ENCODE measurements around the gene PLXNC1.

Gene PLXNC1

DNA sequence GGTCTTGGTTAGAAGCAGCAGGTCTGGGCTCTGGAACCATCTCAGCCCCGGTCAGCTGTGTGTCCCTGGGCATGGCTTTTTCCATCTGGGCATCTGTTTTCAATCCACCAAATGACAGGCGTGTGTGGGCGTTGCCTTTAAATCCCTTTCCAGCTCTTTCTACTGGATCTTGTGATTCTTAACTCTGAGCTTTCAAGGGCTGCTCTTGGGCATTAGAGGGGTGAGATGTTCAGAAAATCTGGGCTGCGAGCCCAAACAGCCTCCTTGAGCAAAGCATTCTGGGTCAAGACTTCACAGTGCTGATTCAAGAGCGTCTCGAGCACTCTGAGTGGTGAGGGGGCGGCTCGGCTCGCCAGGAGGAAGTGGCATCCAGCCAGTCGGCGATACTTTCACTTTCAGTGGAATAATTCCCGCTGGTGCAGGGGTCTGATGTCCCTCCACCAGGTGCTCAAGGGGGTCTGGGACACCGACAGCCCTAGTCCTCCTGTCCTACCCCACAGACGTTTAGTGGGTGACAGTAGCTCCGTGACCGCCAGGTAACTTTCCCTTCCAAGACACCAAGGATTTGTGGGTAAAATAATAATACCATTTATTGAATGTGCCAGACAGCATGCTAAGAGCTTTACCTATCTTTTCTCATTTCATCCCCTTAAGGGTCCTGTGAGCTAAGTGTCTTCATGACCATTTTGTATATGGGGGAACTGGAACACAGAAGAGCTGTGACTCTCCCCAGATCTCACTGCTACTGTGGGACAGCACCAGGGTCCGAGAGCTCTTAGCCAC is 114.0 kb downstream of the PLXNC1 start:
- DNase-seq (ENCODE audit: low read depth in 4 of 4, low spot score in 1 of 4) = peak; percentile 21 to 66 (median 47)

- DNase-seq (ENCODE audit: low read depth in 4 of 4, low spot score in 1 of 4) = peak; percentile 26 to 67 (median 42)
These were observed 114.8 kb downstream of the PLXNC1 start for GRCh38 chr12:94263011-94263811.

- DNase-seq (ENCODE audit: low read depth in 4 of 4, low spot score in 1 of 4) = no peak
These were observed 115.7 kb downstream of the PLXNC1 start for GRCh38 chr12:94263905-94264561.

DNA sequence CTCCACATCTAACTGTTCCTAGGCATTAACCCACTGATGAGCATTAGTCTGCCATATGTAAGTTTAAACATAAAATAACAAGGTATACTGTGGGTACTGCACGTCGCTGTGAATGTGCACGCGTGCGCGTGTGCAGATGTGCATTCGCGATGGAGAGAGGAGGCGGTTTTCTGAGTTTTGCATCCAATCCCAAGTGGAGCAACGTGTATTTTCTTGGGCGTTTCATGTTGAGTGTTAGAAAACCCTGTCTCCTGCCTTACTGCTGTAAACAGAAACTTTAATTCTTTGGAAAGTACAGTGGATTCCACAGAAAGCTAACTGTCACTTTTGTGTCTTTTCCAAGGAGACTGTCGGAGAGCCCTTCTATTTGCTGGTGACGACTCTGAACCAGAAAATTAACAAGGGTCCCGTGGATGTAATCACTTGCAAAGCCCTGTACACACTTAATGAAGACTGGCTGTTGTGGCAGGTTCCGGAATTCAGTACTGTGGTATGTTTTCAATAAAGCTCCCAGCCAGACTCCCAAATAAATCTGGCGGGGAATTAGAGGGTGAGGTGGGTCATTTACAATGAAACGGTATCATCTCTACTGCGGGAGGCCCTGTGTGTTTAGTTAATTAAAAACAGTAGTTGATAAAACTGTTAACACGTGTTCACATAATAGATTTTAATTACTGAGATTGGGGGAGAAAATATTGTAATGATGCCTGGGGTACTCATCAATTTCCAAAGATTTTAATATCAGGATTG is 116.5 kb downstream of the PLXNC1 start:
- no peak for DNase-seq (ENCODE audit: low read depth in 4 of 4, low spot score in 1 of 4)

DNA sequence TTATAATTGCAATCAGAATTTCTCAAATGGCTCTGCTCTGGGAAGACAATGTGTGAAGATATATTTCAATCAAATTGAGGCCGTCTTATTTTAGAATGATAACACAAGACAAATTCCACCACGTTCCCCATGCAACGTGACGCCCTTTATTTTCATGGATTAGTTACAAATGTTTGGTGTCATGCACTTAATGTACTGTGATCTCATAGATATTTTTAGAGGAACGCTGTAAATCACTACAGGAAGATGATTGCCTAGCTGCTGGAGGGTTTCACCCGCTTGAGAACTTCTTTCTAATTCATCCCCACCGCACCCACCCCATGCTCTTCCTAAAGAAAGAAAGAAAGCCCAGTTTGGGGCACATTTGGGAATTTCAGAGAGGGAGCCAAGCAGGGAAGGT is 117.2 kb downstream of the PLXNC1 start:
- DNase-seq (ENCODE audit: low read depth in 4 of 4, low spot score in 1 of 4) = no peak

GRCh38 chr12:94265966-94266745 is 117.8 kb downstream of the PLXNC1 start:
- no peak for DNase-seq (ENCODE audit: low read depth in 4 of 4, low spot score in 1 of 4)

DNA sequence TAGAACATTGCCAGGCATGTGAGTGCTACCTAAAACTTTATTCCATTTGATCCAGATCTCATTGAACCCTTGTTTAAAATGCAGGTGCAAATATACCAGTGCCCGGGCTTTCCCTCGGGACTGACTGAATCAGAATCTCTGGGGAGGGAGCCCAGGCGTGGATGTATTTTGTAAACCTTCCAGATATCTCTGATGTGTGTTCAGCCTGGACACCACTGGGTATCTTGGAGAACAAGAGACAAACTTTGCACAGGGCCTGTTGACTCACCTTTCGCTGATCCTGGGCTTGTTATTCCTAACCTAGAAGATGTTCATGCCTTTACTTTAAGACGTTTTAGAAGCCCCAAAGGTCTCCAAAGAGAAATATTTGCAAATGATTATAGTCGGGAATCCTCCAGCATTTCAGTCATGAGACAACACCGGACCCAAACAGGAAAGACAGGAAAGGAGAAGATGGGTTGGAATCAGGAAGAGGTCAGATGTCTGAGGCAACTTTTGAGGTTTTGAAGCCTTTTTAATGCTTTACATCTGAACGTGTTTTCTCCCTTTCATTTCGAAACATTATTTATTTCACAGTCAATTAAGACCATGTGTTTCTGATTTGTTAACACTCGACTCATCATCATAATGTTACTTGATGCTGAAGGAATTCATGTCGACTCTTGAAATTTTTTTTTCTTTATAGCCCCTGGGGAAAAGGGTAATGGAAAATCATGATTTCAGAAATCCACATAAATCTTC is 118.6 kb downstream of the PLXNC1 start:
- DNase-seq (ENCODE audit: low read depth in 4 of 4, low spot score in 1 of 4) = no peak

GRCh38 chr12:94267537-94267872 is 119.1 kb downstream of the PLXNC1 start:
- no peak for DNase-seq (ENCODE audit: low read depth in 4 of 4, low spot score in 1 of 4)

DNA sequence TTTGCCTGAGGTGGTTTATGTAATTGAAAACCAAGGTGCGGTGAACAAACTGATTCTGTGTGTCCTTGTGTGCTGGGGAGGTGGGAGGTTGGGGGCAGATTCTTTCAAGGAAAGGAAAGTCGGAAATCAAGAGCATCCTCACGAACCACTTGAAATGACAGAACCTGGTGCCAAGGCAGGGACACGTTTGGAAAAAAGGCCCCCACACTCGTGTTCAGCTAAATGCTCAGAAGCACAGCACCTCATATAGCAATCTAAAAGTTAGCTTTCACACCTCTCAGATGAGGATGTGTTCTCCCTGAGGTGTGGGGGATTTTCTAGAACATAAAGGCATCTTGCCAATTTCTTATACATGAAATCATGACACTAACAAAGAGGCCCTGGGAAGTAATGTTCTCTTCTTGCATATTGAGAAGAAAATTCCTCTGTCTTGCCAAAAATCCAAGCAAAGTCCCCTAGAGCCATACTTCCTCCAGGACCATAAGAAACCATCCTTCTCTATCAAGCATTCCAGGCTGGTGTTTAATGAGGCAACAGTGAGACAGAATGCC is 119.6 kb downstream of the PLXNC1 start:
- DNase-seq (ENCODE audit: low read depth in 4 of 4, low spot score in 1 of 4) = no peak

DNA sequence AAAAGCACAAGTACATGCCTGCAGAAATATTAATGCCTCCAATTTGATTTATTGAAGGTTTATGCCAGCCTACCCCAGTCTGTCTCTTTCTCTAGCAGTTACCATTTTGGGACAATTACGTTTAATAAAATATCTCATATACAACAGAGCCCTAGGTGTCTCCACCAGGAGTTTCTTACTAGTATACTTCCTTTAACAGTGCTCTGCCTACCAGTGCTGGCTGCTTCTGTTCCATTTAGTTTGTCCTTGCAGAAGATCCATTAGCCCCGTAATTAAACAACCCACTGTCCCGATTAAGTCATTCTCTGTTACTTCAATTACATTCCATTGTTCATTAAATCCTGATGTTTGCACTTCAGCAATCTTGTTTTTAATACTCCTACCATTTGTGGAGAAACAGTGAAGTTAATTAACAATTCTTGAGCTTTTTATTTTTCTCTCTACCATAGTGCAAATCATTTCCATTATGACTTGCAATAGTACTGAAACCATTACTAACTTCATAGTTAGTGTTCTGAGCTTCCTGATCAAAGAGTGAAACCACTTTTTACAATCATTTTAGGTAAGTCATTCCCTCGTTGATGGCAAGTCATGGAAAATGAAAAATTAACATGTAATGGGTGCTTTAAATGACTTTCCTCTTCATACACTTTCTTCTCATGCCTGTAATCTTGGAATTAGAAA is 121.1 kb downstream of the PLXNC1 start:
- no peak for DNase-seq (ENCODE audit: low read depth in 4 of 4, low spot score in 1 of 4)

DNA sequence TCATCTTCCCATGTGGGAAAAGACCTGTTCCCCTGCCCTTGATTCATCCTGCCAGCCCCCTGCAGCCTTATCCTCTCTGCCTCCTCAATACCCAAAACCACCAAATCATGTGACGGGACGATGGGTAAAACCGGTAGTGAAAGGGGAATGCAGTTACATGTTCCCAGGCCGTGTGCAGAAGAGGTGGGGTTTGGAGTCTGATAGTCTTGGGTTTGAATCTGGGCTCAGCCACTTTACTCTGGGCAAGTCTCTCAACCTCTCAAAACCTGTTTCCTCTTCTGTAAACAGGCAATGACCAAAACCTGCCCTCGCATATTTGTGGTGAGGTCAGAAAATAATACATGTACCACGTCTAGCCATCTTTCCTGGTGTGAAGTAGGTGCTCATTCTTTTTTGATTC is 123.0 kb downstream of the PLXNC1 start:
- no peak for DNase-seq (ENCODE audit: low read depth in 4 of 4, low spot score in 1 of 4)

DNA sequence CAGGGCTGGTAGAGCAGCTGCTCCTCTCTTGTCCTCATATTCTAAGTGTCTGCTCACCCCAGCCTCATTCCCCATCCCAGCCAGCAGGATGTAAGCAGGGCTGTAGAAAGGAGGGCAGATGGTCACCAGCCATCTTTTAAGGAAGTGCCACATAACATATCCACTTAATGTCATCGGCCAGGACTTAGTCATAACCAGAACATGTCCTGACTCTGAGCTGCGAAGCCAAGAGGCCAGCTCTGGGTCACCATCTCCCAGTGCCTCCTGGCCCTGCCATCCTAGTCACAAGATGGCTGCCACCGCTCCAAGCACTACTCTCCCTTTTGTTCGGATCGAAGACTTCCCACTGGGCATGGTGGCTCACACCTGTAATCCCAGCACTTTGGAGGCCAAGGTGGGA is 123.9 kb downstream of the PLXNC1 start:
- DNase-seq (ENCODE audit: low read depth in 4 of 4, low spot score in 1 of 4) = no peak

DNA sequence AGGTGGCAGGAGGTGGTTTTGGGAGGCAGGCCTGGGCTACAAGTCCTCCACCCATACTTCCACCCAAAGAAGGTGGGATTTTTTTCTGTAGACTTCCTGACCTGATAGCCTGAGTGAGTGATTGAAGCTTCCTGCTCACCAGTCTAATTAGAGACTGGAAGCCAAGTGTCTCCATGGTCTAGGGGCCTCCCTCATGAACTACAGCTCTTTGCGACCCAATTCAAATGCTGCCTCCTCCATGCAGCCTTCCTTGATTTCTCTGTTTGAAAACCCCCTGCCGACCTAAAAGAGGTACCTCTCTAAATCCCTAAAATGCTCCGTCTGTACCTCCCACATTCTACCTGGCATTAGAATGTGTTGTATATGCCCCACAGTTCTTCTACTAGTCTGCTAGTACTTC is 124.9 kb downstream of the PLXNC1 start:
- DNase-seq (ENCODE audit: low read depth in 4 of 4, low spot score in 1 of 4) = no peak

GRCh38 chr12:94276725-94277124 is 128.3 kb downstream of the PLXNC1 start:
- no peak for DNase-seq (ENCODE audit: low read depth in 4 of 4, low spot score in 1 of 4)

GRCh38 chr12:94277426-94278000 is 129.1 kb downstream of the PLXNC1 start:
- DNase-seq (ENCODE audit: low read depth in 4 of 4, low spot score in 1 of 4) = no peak

DNA sequence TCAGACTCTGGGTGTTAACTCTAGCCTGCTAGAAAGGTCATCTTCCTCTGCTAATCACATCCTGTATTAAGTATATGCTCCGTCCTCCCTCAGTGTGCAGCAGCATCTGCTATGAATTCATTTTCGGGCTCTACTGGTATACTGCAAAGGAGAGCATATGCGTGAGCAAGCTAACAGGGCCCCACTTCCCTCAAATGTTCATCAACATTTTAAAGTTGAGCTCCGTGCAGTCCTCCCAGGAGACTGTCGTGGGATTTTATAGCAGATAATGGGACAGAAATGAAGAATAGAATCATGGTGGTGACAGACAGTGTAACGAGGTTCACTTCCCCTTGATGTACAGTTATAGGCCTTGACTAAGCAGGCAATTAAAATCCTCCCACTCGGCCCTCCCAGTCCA is 131.7 kb downstream of the PLXNC1 start:
- DNase-seq (ENCODE audit: low read depth in 4 of 4, low spot score in 1 of 4) = no peak

DNA sequence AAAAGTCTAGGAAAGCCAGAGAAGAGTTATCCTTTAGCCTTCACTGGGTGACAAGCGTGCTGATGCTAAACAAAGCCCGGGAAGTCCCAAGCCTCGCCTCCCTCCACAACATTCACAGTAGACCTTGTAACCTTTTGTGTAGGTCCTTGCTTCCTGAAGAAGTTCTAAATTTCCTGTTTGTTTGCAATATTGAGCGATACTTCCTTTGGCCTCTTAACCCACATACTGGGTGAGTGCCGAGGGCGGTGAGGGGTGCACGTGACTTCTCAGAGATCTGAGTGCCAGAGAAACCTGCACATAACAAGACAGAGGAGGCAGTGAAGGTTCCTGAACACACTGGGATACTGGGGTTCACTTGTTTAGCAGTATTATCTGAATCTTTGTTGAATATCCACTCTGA is 134.3 kb downstream of the PLXNC1 start:
- DNase-seq (ENCODE audit: low read depth in 4 of 4, low spot score in 1 of 4) = no peak

- DNase-seq (ENCODE audit: low read depth in 4 of 4, low spot score in 1 of 4) = no peak
These were observed 135.7 kb downstream of the PLXNC1 start for GRCh38 chr12:94284046-94284445.

GRCh38 chr12:94284859-94285258 is 136.5 kb downstream of the PLXNC1 start:
- no peak for DNase-seq (ENCODE audit: low read depth in 4 of 4, low spot score in 1 of 4)

Measured in stimulated activated CD4-positive, alpha-beta T cell treated with anti-CD3 and anti-CD28 coated beads, Interleukin-1b, Interleukin-23, amount 100 ng/mL, for 24 hours (primary cell).